ENCODE measurements around the gene TTC23.

DNA sequence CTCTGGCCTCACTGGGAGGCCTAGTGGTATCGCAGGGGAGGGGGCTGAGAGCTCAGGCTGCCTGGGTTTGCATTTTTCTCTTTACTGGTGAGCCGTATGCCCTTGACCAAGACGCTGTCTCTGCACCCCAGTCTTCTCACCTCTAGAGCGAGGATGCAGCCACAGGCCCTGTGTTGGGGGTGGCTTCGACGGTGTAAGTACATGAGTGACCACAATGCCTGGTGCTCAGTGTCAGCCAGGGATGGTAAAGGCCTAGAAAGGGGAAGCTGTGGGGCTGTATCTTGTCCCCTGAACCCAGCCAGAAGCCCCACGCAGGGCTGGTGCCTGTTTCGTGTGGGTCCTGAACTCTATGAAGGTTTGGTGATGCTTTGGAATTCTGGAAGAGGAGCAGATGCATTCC, 124.7 kb downstream of the TTC23 start:
- TF ChIP-seq, protein P1, sequence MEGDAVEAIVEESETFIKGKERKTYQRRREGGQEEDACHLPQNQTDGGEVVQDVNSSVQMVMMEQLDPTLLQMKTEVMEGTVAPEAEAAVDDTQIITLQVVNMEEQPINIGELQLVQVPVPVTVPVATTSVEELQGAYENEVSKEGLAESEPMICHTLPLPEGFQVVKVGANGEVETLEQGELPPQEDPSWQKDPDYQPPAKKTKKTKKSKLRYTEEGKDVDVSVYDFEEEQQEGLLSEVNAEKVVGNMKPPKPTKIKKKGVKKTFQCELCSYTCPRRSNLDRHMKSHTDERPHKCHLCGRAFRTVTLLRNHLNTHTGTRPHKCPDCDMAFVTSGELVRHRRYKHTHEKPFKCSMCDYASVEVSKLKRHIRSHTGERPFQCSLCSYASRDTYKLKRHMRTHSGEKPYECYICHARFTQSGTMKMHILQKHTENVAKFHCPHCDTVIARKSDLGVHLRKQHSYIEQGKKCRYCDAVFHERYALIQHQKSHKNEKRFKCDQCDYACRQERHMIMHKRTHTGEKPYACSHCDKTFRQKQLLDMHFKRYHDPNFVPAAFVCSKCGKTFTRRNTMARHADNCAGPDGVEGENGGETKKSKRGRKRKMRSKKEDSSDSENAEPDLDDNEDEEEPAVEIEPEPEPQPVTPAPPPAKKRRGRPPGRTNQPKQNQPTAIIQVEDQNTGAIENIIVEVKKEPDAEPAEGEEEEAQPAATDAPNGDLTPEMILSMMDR (IDR thresholded peaks at IDR 0.05; ENCODE audit: low read length), result no peak
- no peak for TF ChIP-seq EZH2 (optimal IDR thresholded peaks at IDR 0.05; ENCODE audit: low read depth, low read length)

Data from MM.1S (cell line).